A549 (cell line): Measurements from ENCODE around the gene SGCA. TPM values are rescaled to one million over a fixed set of nuclear protein-coding genes. Genes with fewer than 3 reads are reported as not detected.
A peak's percentile ranks its signal among the peaks of the same experiment; 100 is the strongest.

Experiments used
- ATAC-seq, 2 experiments: fragments of 200-7000 bp in 1 of 2; fragments of >200 bp in 1 of 2; cut with Nextera tagmentation in 1 of 2; cut with Tn5 transposase in 1 of 2; 3 replicates each; pipeline versions ENCODE4 v1.8.0 to v1.9.1; 2018 to 2020; ENCODE audit warnings: mild to moderate bottlenecking in 1 of 2, moderate library complexity in 1 of 2
- CTCF ChIA-PET: fragments of 300-600 bp; sonication (Branson Sonifier 250); formaldehyde crosslinking; extraction: SDS; loops from one replicate; lab custom pipeline; 2021; ENCODE audit warnings: antibody characterized with exemption, inconsistent platforms; lab: Yijun Ruan, JAX
- POLR2A ChIA-PET: fragments of 350-600 bp; formaldehyde crosslinking; extraction: SDS; loops from one replicate; lab custom pipeline; 2021; ENCODE audit warnings: antibody characterized with exemption, inconsistent platforms; lab: Yijun Ruan, JAX
- DNase-seq, 2 experiments: peaks; one replicate each; pipeline versions ENCODE4 v3.0.0 to v3.0.0-alpha.2; 2011 to 2016; ENCODE audit warnings: low read depth in 1 of 2, low spot score in 1 of 2
- FAIRE-seq: peaks from 2 replicates; lab custom pipeline; 2011; peaks lifted over from hg19 to GRCh38; lab: Jason Lieb, UNC
- H3K27ac ChIP-seq, 2 experiments: fragments of >200 bp; sonication (Bioruptor Twin); formaldehyde crosslinking; 3 replicates each; pipeline ENCODE4 v1.5.1; 2016 to 2017
- H3K4me1 ChIP-seq: fragments of >200 bp; sonication (Bioruptor Twin); formaldehyde crosslinking; 3 replicates; pipeline ENCODE4 v1.6.1; 2016
- H3K4me2 ChIP-seq: fragments of >200 bp; sonication (Bioruptor Twin); formaldehyde crosslinking; 3 replicates; pipeline ENCODE4 v1.6.1; 2016
- H3K4me3 ChIP-seq: fragments of >200 bp; sonication (Bioruptor Twin); formaldehyde crosslinking; 3 replicates; pipeline ENCODE4 v1.5.1; 2016
- H3K9me3 ChIP-seq: fragments of >200 bp; sonication (Bioruptor Twin); formaldehyde crosslinking; 3 replicates; pipeline ENCODE4 v1.6.1; 2016
- BCL3 ChIP-seq: fragments of >200 bp; sonication (Bioruptor Twin); formaldehyde crosslinking; IDR thresholded peaks from 3 replicates; pipeline ENCODE4 v1.6.1; 2016
- CTCF ChIP-seq: fragments of >200 bp; sonication (Bioruptor Twin); formaldehyde crosslinking; IDR thresholded peaks from 3 replicates; pipeline ENCODE4 v1.5.1; 2016
- FOSL2 ChIP-seq, 2 experiments: fragments of 450-650 bp in 1 of 2; fragments of >200 bp in 1 of 2; sonication (Bioruptor Twin) in 1 of 2; formaldehyde crosslinking; IDR thresholded peaks; 2 replicates each; pipeline versions ENCODE4 v1.5.0 to v1.6.1; 2016 to 2020; ENCODE audit warnings: mild to moderate bottlenecking in 1 of 2, moderate library complexity in 1 of 2
- GATA3 ChIP-seq: IDR thresholded peaks from 2 replicates; pipeline ENCODE4 v1.6.1; 2012; ENCODE audit warnings: borderline replicate concordance
- HDAC2 ChIP-seq: fragments of 200-600 bp; sonication (generic); IDR thresholded peaks from 2 replicates; pipeline ENCODE4 v1.6.1; 2016
- HES2 ChIP-seq: fragments of >200 bp; sonication (Bioruptor Twin); formaldehyde crosslinking; IDR thresholded peaks from 2 replicates; pipeline ENCODE4 v1.6.1; 2016
- HOXA7 ChIP-seq: fragments of 250-450 bp; sonication (Bioruptor Pico); IDR thresholded peaks from 2 replicates; pipeline ENCODE4 v1.5.0; 2020; ENCODE audit warnings: mild to moderate bottlenecking, moderate library complexity
- JUN ChIP-seq, 2 experiments: fragments of >200 bp; sonication (Bioruptor Twin); formaldehyde crosslinking; IDR thresholded peaks; 2 replicates in 1 of 2; 3 replicates in 1 of 2; pipeline ENCODE4 v1.6.1; 2016 to 2017
- MAFK ChIP-seq: fragments of 450-650 bp; IDR thresholded peaks from 2 replicates; pipeline ENCODE4 v1.6.1; 2014; ENCODE audit not compliant: partially characterized antibody
- MYC ChIP-seq: IDR thresholded peaks from 2 replicates; pipeline ENCODE4 v1.6.1; 2012; ENCODE audit warnings: mild to moderate bottlenecking, inconsistent platforms, low read length, improper control_type of control experiment, borderline replicate concordance
- NFE2L2 ChIP-seq: fragments of 150-350 bp; conservative IDR thresholded peaks from 2 replicates; pipeline ENCODE4 v1.6.1; 2014; ENCODE audit warnings: low read length
- PBX3 ChIP-seq: IDR thresholded peaks from 2 replicates; pipeline ENCODE4 v1.6.1; 2012
- PHF8 ChIP-seq: fragments of 200-600 bp; sonication (generic); IDR thresholded peaks from 2 replicates; pipeline ENCODE4 v1.6.1; 2016; ENCODE audit warnings: low read depth, mild to moderate bottlenecking, antibody characterized with exemption, moderate library complexity, borderline replicate concordance
- POLR2A ChIP-seq: IDR thresholded peaks from 2 replicates; pipeline ENCODE4 v1.6.1; 2012; ENCODE audit warnings: mild to moderate bottlenecking, low read length
- RAD21 ChIP-seq, 2 experiments: fragments of >200 bp in 1 of 2; sonication (Bioruptor Twin) in 1 of 2; formaldehyde crosslinking in 1 of 2; IDR thresholded peaks in 1 of 2; conservative IDR thresholded peaks in 1 of 2; 2 replicates in 1 of 2; 3 replicates in 1 of 2; pipeline ENCODE4 v1.6.1; 2012 to 2018; ENCODE audit warnings: inconsistent platforms in 1 of 2
- RARB ChIP-seq: fragments of 250-450 bp; sonication (Bioruptor Pico); IDR thresholded peaks from 2 replicates; pipeline ENCODE4 v1.8.0; 2021; ENCODE audit warnings: mild to moderate bottlenecking, moderate library complexity
- RCOR1 ChIP-seq: fragments of 150-350 bp; IDR thresholded peaks from 2 replicates; pipeline ENCODE4 v1.6.1; 2014; ENCODE audit warnings: antibody characterized with exemption, low read length, low read depth
- REST ChIP-seq: fragments of 200-600 bp; sonication (generic); IDR thresholded peaks from 2 replicates; pipeline ENCODE4 v1.6.1; 2016; ENCODE audit warnings: antibody characterized with exemption, mild to moderate bottlenecking, moderate library complexity
- RFX5 ChIP-seq: fragments of 450-650 bp; IDR thresholded peaks from 2 replicates; pipeline ENCODE4 v1.7.1; 2014; ENCODE audit warnings: antibody characterized with exemption, mild to moderate bottlenecking, moderate library complexity
- TFCP2L1 ChIP-seq: fragments of 250-450 bp; sonication (Bioruptor Pico); IDR thresholded peaks from 2 replicates; pipeline ENCODE4 v1.5.0; 2021; ENCODE audit warnings: mild to moderate bottlenecking
- TP53 ChIP-seq: fragments of 250-450 bp; sonication (Bioruptor Pico); IDR thresholded peaks from 2 replicates; pipeline ENCODE4 v1.5.0; 2021; ENCODE audit warnings: mild to moderate bottlenecking, moderate library complexity
- ZNF302 ChIP-seq: fragments of 250-450 bp; sonication (Bioruptor Pico); IDR thresholded peaks from 2 replicates; pipeline ENCODE4 v1.9.0; 2021; ENCODE audit warnings: inconsistent platforms, mild to moderate bottlenecking, moderate library complexity
- WGBS: methylation state at CpG from one replicate; pipeline ENCODE4 v1.1.6; 2017; ENCODE audit errors: missing lambda C conversion rate; 5-methylcytosine and 5-hydroxymethylcytosine counted together
- polyA plus RNA-seq, 4 experiments: library from polyadenylated mRNA; depleted of rRNA in 3 of 4; stranded (reverse); fragments of >200 nt; fragmentation: RNase III in 1 of 4; extraction: RNeasy Plus Mini Kit Qiagen cat#74134 plus additional on column Dnase treatment in 1 of 4; gene quantifications; 2 replicates in 3 of 4; 3 replicates in 1 of 4; pipeline ENCODE4 v1.2.3, GENCODE V29; 2011 to 2017

The SGCA gene
- polyA plus RNA-seq, 2 of the 4 experiments (the other 2 are of a cell fraction) = 0.44 to 3.4 TPM

- ATAC-seq (peak; percentile 45 to 59; a peak in 5 of 6 replicates), FAIRE-seq (no peak), DNase-seq (no peak)
- TF ChIP-seq PHF8 (no peak), PBX3 (no peak), HES2 (no peak), JUN (IDR thresholded peaks at IDR 0.05) (no peak), TP53 (CRISPR knock-in tag) (no peak), RCOR1 (no peak), HDAC2 (no peak), POLR2A (no peak), GATA3 (no peak), HOXA7 (CRISPR knock-in tag) (no peak)
- WGBS = 57% methylated on average over 4 of the region's 4 CpGs
- Histone ChIP-seq H3K4me1 (peaks cover 43% of the 10 kb centered on the region), H3K4me2 (peak overlapping the region; percentile 75), H3K9me3 (peaks cover 5% of the 10 kb centered on the region; the same call in 2 of the 3 replicates), H3K4me3 (no peak overlapping the region), H3K27ac (peak overlapping the region; percentile 67 to 87; a peak in 5 of 6 replicates)
- ChIA-PET POLR2A (interaction anchor here (0.9 kb wide), 1 partner anchor 36 kb away, joined by 3 read pairs; no protein-coding TSS in a partner anchor), CTCF (interaction anchor here (1.1 to 31.5 kb wide), 11 partner anchors 9 to 97 kb away, joined by 3 to 1255 read pairs (median 6); partner anchors contain the start of genes COL1A1 and TMEM92)
Observed at GRCh38 chr17:50219939-50220465, 54.2 kb downstream of the SGCA start.

- no peak for TF ChIP-seq HES2
- TF ChIP-seq MAFK = no peak
- no peak for TF ChIP-seq TFCP2L1 (CRISPR knock-in tag)
- TF ChIP-seq RCOR1 = no peak
- no peak for TF ChIP-seq RAD21 (conservative IDR thresholded peaks at IDR 0.05 in 1 of 2, IDR thresholded peaks at IDR 0.05 in 1 of 2)
- no peak for TF ChIP-seq BCL3
- TF ChIP-seq RARB (CRISPR knock-in tag) = no peak
- TF ChIP-seq MYC = no peak
- TF ChIP-seq CTCF = no peak
- no peak for TF ChIP-seq RFX5
- TF ChIP-seq GATA3 = no peak
- no peak for TF ChIP-seq NFE2L2
- TF ChIP-seq ZNF302 (CRISPR knock-in tag) = no peak
- TF ChIP-seq REST = no peak
- no peak for TF ChIP-seq FOSL2 (IDR thresholded peaks at IDR 0.05)
- no peak for TF ChIP-seq FOSL2 (CRISPR knock-in tag; IDR thresholded peaks at IDR 0.05)
- FAIRE-seq (no peak), ATAC-seq (no peak), DNase-seq (no peak)
- Histone ChIP-seq H3K4me2 (no peak overlapping the region), H3K4me3 (no peak overlapping the region), H3K27ac (peak overlapping the region in 1 of 2 experiments; percentile 87; a peak in 3 of 6 replicates), H3K9me3 (peaks cover 13% of the 10 kb centered on the region), H3K4me1 (peaks cover 43% of the 10 kb centered on the region)
- ChIA-PET CTCF (interaction anchor here (1.3 to 31.5 kb wide), 10 partner anchors 8 to 96 kb away, joined by 4 to 1255 read pairs (median 6); partner anchors contain the start of genes COL1A1 and TMEM92), POLR2A (no interaction called here)
- WGBS = 96% methylated on average over 15 of the region's 15 CpGs
Observed at GRCh38 chr17:50220811-50221210, 55.0 kb downstream of the SGCA start.
